Heart right ventricle (tissue), 16 donors: ENCODE results near the gene L3MBTL4. TPM values are rescaled to one million over a fixed set of nuclear protein-coding genes. Genes with fewer than 3 reads are reported as not detected.
A peak's percentile ranks its signal among the peaks of the same experiment; 100 is the strongest.

ENCODE experiments used
- ATAC-seq, 8 donors: fragments of 200-7000 bp; cut with Tn5 transposase; one replicate each; pipeline ENCODE4 v1.9.1; 2020; ENCODE audit warnings: mild to moderate bottlenecking in 8 of 8, moderate library complexity in 8 of 8, moderate number of reproducible peaks in 1 of 8
- DNase-seq, 2 donors: peaks; one replicate each; pipeline ENCODE4 v3.0.0-alpha.2; 2020
- H3K27ac ChIP-seq, 10 donors: fragments of 200-600 bp; sonication (generic) in 2 of 10; one replicate each; pipeline versions ENCODE4 v1.5.0 to v1.8.0; 2020 to 2022; ENCODE audit warnings: mild to moderate bottlenecking in 3 of 10
- H3K27me3 ChIP-seq, 7 donors: fragments of 200-600 bp; one replicate each; pipeline ENCODE4 v1.8.0; 2021 to 2022; ENCODE audit warnings: mild to moderate bottlenecking in 2 of 7
- H3K36me3 ChIP-seq, 9 donors: fragments of 200-600 bp; sonication (generic) in 1 of 9; one replicate each; pipeline versions ENCODE4 v1.5.0 to v1.8.0; 2020 to 2022; ENCODE audit warnings: mild to moderate bottlenecking in 2 of 9
- H3K4me1 ChIP-seq, 9 donors: fragments of 200-600 bp; sonication (generic) in 1 of 9; one replicate each; pipeline versions ENCODE4 v1.5.0 to v1.8.0; 2020 to 2022; ENCODE audit warnings: mild to moderate bottlenecking in 4 of 9
- H3K4me3 ChIP-seq, 10 donors: fragments of 200-600 bp; sonication (generic) in 2 of 10; one replicate each; pipeline versions ENCODE4 v1.5.0 to v1.8.0; 2020 to 2022; ENCODE audit warnings: mild to moderate bottlenecking in 7 of 10, moderate library complexity in 2 of 10
- H3K9me3 ChIP-seq, 11 donors: fragments of 200-600 bp in 10 of 11; sonication (generic) in 2 of 11; one replicate each; pipeline versions ENCODE4 v1.5.0 to v1.8.0; 2013 to 2022; ENCODE audit warnings: mild to moderate bottlenecking in 2 of 11, control low read depth in 1 of 11, moderate library complexity in 1 of 11
- WGBS, 2 donors: extraction: QIAGEN DNeasy Blood & Tissue Kit; methylation state at CpG; one replicate each; pipeline ENCODE4 v1.1.7; 2013; ENCODE audit warnings: inconsistent platforms in 1 of 2; 5-methylcytosine and 5-hydroxymethylcytosine counted together
- intact Hi-C, 10 donors: fragments of 100-400 bp; cut with DNase I; formaldehyde crosslinking; loops; one replicate each; pipeline versions ENCODE4 v1.11.1 to v1.14.2; 2022
- polyA plus RNA-seq, 2 donors: library from polyadenylated mRNA; stranded (reverse); fragments of 200-250 nt; gene quantifications; one replicate each; pipeline ENCODE4 v1.2.3, GENCODE V29; 2013
- total RNA-seq, 10 donors: library from RNA; stranded (reverse); fragmentation: NEBNext Ultra II Directional in 3 of 10; extraction: Animal tissue kit (Norgen Biotek cat#: 25700) in 3 of 10; gene quantifications; one replicate each; pipeline versions ENCODE4 v1.2.1 to v1.2.4, GENCODE V29; 2021 to 2023
- TF ChIP-seq, protein P1 (sequence below), 9 donors: fragments of 200-600 bp; sonication (generic) in 2 of 9; IDR thresholded peaks; one replicate each; pipeline versions ENCODE4 v1.5.0 to v1.8.0; 2021 to 2022; ENCODE audit warnings: antibody characterized with exemption in 9 of 9, mild to moderate bottlenecking in 5 of 9, moderate library complexity in 1 of 9
- donor health status: Arrhythmogenic right ventricular cardiomyopathy.
- donor health status: ischemic (EF 13 %, LVEDD 7.1; RV severe dilation, severe dysfunction).
- donor health status: healthy with polysubstance abuse.
- donor health status: DM: no; HTN: yes; CAD: no.
- donor health status: DM: no; HTN: no; CAD: no.
- donor health status: ischemic (EF 25% LVEDD 6.9; RV normal size, moderate dysfunction).
- donor health status: ischemic (EF 25% LVEDD 5.7; RV mildly dilated, moderate dysfunction).
- donor health status: healthy.
- donor health status: DM: yes; HTN: yes; CAD: no.
- donor health status: Ischemic cardiomyopathy.
- donor health status: ischemic (EF 35%, LVEDD 5.7; RV mildly dilated, moderate dysfunction).
- donor health status: nonischemic (EF 11% LVEDD 7.7; RV severe dilation, severe dysfunction).
- donor health status: DM: yes; HTN: yes; CAD: no.
- donor health status: PGD.
- donor health status: ischemic (EF 29% LVEDD 5.4; RV normal size, mild dysfunction).
- donor health status: nonischemic (EF 23%, LVEDD 6.1; RV moderate dilation, normal function).

Gene L3MBTL4
- total and polyA plus RNA-seq, 12 donors, result 0.54 to 3.2 (median 1.3) TPM

DNA sequence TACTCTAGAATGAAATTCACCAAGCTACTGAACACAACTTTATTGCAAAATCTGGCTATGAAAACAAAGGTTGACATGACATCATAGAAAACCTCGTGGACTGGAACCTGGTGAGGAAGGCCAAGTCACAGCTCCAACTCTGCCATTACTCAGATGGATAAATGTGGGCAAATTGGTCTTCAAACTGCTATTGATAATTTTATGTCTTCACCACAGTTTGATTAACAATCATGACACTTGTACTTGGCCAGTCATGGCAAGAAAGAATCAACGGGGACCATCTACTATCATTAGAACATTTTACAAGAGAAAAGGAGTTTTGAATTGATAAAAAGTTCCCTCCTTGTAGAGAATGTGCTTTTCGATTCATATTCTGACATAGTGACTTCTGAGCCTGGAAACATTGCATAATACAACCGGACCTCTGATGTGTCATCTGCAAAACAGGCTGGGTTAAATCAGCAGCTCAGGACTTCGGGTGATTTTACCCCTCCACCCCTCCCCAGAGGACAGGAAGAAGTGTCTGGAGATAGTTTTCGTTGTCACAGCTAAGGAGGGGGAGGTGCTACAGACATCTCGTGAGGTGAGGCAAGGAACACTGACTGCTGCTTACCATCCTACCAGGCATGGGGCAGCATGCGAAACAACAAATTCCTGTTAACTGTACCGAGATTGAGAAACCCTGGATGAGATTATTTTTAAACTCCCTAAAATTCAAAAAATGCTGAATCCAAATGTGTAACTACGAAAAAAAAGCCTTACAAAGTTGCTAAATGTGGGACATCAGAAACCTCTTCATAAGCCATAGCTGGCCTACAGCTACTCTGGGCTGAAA, 8.4 kb downstream of the L3MBTL4 start:
- DNase-seq (no peak), ATAC-seq (peak in 1 of 8 donors; percentile 80)
- TF ChIP-seq, protein P1, sequence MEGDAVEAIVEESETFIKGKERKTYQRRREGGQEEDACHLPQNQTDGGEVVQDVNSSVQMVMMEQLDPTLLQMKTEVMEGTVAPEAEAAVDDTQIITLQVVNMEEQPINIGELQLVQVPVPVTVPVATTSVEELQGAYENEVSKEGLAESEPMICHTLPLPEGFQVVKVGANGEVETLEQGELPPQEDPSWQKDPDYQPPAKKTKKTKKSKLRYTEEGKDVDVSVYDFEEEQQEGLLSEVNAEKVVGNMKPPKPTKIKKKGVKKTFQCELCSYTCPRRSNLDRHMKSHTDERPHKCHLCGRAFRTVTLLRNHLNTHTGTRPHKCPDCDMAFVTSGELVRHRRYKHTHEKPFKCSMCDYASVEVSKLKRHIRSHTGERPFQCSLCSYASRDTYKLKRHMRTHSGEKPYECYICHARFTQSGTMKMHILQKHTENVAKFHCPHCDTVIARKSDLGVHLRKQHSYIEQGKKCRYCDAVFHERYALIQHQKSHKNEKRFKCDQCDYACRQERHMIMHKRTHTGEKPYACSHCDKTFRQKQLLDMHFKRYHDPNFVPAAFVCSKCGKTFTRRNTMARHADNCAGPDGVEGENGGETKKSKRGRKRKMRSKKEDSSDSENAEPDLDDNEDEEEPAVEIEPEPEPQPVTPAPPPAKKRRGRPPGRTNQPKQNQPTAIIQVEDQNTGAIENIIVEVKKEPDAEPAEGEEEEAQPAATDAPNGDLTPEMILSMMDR (IDR thresholded peaks at IDR 0.05), result no peak
- Histone ChIP-seq H3K36me3 (no peaks in the 10 kb centered on the region), H3K4me3 (no peak overlapping the region), H3K27me3 (peaks cover 0 to 7% (median 0%) of the 10 kb centered on the region in 7 donors), H3K27ac (no peak overlapping the region), H3K4me1 (peaks cover 0 to 12% (median 0%) of the 10 kb centered on the region in 9 donors), H3K9me3 (no peaks in the 10 kb centered on the region)
- intact Hi-C loops, result loop anchor here in 3 of 10 donors (10.0 kb wide), 3 partner anchors 511 to 531 kb away; partner anchors contain the start of gene TMEM200C (in 1 of the 3)
- WGBS, 2 donors, result 62 to 66% methylated on average over 10 of the region's 10 CpGs

DNA sequence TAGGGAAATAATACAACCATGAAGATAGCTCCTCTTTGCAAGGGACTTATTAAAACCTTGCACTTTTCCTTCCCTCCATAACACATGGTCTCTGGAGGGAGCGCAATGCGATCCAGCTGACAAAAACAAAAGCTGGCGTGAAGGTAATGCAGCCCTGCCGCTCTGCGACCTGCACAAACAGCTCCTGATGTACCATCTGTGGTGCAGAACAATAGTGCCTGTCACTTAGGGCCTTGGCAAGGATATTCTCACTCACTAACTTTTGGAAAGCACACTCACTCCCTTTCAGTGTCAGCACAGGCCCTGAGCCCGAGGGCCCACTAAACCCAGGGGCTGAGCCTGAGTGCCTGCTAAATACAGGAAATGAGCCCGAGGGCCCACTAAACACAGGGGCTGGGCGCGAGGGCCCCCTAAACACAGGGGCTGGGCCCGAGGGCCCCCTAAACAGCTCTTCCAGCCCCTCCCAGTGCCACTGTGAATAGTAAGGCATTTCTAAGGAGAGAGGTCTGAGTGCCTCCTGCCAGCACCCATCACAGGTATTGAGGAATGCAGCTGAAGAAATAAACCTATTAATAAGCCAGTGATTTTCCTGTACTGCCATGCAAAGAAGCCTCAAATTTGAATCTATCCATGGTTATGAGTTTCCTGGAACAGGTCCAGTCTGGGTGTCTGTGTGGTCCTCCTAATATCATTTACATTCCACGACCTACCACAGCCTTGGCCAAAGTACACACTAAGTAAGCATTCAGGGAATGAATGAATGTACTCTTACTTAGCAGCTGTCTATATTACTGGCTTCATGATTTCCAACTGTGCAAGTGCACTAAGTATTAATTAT, 9.3 kb downstream of the L3MBTL4 start:
- intact Hi-C loops, result loop anchor here in 3 of 10 donors (10.0 kb wide), 3 partner anchors 511 to 531 kb away; partner anchors contain the start of gene TMEM200C (in 1 of the 3)
- no peak overlapping the region for H3K4me3 ChIP-seq
- no peak overlapping the region for H3K27ac ChIP-seq
- DNase-seq, result no peak
- TF ChIP-seq, protein P1 (IDR thresholded peaks at IDR 0.05), result no peak
- H3K4me1 ChIP-seq, result peaks cover 0 to 12% (median 0%) of the 10 kb centered on the region in 9 donors
- no peaks in the 10 kb centered on the region for H3K36me3 ChIP-seq
- no peaks in the 10 kb centered on the region for H3K9me3 ChIP-seq
- H3K27me3 ChIP-seq, result peaks cover 0 to 7% (median 0%) of the 10 kb centered on the region in 7 donors
- WGBS, 2 donors, result 79 to 84% methylated on average over 11 of the region's 11 CpGs
- ATAC-seq, result no peak

DNA sequence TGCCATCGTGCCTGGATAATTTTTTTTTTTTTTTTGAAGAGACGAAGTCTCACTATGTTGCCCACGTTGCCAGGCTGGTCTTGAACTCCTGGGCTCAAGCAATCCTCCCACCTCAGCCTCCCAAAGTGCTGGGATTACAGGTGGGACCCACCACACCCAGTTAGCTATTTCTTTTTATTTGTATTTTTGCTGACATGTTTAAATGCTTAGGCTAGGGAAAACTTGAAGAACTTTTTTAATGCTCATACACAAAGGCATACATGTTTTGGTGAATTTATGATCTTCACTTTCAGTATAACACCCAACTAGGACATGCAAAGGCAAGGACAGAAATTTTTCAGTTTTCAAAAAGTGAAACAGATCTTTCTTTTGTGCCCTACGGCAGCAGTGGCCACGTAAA, 9.9 kb downstream of the L3MBTL4 start:
- no peak for DNase-seq
- Histone ChIP-seq H3K27ac (no peak overlapping the region), H3K27me3 (peaks cover 0 to 7% (median 0%) of the 10 kb centered on the region in 7 donors), H3K9me3 (no peaks in the 10 kb centered on the region), H3K4me3 (no peak overlapping the region), H3K36me3 (no peaks in the 10 kb centered on the region), H3K4me1 (peaks cover 0 to 12% (median 0%) of the 10 kb centered on the region in 9 donors)
- no peak for ATAC-seq
- 86 to 91% methylated on average over 5 of the region's 5 CpGs for whole genome bisulfite sequencing, 2 donors
- intact Hi-C loops, result loop anchor here in 3 of 10 donors (10.0 kb wide), 3 partner anchors 510 to 530 kb away; partner anchors contain the start of gene TMEM200C (in 1 of the 3)
- TF ChIP-seq, protein P1 (IDR thresholded peaks at IDR 0.05), result no peak

DNA sequence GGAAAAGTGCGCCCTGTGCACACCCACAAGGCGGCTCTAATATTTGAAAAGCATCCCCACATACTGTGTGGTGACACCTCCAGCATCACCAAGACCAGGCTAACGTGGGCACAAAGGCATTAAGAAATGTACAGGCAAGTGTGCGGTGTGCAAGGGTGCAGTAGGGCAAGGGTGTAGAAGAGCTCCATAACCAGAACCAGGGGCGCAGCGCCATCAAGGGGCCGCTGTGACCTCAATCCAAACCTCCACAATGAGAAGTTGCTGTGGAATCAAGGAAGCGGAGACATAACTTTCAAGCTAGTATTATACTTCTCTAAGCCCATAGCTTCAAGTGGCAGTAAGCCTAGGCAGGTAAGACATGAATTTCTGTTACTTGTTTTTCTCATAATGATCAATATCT, 13.0 kb downstream of the L3MBTL4 start:
- Histone ChIP-seq H3K4me1 (peaks cover 0 to 10% (median 0%) of the 10 kb centered on the region in 9 donors), H3K36me3 (no peaks in the 10 kb centered on the region), H3K9me3 (no peaks in the 10 kb centered on the region), H3K27me3 (peaks cover 0 to 7% (median 0%) of the 10 kb centered on the region in 7 donors), H3K4me3 (no peak overlapping the region), H3K27ac (no peak overlapping the region)
- WGBS, 2 donors, result 56 to 65% methylated on average over 8 of the region's 8 CpGs
- TF ChIP-seq, protein P1 (IDR thresholded peaks at IDR 0.05), result peak in 5 of 9 donors; percentile 14 to 48 (median 36)
- intact Hi-C loops, result loop anchor here in 3 of 10 donors (10.0 kb wide), 3 partner anchors 507 to 527 kb away; partner anchors contain the start of gene TMEM200C (in 1 of the 3)
- DNase-seq, result no peak
- ATAC-seq, result no peak
